Epithelial cell of esophagus (primary cell): ENCODE measurements around the gene USP37.

ENCODE experiments used
- DNase-seq: peaks from one replicate; pipeline ENCODE4 v3.0.0; 2010; ENCODE audit warnings: low read depth
- H3K4me3 ChIP-seq: 2 replicates; pipeline ENCODE4 v1.5.1; 2011; ENCODE audit warnings: mild to moderate bottlenecking, low read length, control low read depth
- TF ChIP-seq, protein P1 (sequence below): IDR thresholded peaks from 2 replicates; pipeline ENCODE4 v1.5.1; 2011; ENCODE audit warnings: low read depth, mild to moderate bottlenecking, low read length, control low read depth, inconsistent platforms; ENCODE audit not compliant: insufficient read depth; ENCODE audit errors: missing control alignments

Gene USP37

DNA sequence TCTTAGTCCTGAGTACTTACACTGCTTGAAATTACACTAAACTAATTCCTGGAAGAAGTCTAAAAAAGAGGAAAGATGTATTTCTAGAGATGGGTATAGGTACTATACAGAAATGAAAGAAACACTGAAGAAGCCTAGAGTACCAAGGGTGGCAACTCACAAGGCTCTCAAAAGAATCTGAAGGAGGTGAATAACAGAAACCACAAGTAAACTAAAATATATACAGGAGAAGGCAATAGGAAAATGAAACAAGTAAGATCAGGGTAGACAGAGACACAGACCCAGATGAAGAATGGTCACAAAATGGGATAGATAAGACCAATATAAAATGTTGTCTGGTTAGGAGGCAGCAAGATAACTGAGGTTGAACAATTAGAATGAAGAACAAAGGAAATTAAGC lies 59.9 kb downstream of the USP37 start:
- no peak overlapping the region for H3K4me3 ChIP-seq
- TF ChIP-seq, protein P1, sequence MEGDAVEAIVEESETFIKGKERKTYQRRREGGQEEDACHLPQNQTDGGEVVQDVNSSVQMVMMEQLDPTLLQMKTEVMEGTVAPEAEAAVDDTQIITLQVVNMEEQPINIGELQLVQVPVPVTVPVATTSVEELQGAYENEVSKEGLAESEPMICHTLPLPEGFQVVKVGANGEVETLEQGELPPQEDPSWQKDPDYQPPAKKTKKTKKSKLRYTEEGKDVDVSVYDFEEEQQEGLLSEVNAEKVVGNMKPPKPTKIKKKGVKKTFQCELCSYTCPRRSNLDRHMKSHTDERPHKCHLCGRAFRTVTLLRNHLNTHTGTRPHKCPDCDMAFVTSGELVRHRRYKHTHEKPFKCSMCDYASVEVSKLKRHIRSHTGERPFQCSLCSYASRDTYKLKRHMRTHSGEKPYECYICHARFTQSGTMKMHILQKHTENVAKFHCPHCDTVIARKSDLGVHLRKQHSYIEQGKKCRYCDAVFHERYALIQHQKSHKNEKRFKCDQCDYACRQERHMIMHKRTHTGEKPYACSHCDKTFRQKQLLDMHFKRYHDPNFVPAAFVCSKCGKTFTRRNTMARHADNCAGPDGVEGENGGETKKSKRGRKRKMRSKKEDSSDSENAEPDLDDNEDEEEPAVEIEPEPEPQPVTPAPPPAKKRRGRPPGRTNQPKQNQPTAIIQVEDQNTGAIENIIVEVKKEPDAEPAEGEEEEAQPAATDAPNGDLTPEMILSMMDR = no peak
- no peak for DNase-seq

DNA sequence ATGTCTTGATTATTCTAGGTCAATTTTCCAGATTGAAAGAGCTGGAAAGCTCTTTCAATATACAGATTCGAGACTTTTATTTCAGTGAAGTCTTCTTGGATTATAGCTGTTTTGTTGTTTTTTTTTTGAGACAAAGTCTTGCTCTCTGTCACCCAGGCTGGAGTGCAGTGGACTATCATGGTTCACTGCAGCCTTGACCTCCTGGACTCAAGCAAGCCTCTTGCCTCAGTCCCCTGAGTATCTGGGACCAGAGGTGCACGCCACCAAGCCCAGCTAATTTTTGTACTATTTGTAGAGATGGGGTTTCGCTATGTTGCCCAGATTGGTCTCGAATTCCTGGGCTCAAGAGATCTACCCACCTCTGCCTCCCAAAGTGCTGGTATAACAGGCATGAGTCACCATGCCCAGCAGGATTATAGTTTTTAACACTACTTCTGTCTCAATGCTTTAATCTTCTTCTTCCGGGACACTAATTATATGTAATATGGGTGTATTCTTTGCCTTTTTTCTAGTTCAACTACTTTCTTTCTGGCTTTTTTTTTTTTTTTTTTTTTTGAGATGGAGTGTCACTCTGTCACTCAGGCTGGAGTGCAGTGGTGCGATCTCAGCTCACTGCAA lies 62.3 kb downstream of the USP37 start:
- no peak overlapping the region for H3K4me3 ChIP-seq
- TF ChIP-seq, protein P1 = no peak
- DNase-seq = no peak

DNA sequence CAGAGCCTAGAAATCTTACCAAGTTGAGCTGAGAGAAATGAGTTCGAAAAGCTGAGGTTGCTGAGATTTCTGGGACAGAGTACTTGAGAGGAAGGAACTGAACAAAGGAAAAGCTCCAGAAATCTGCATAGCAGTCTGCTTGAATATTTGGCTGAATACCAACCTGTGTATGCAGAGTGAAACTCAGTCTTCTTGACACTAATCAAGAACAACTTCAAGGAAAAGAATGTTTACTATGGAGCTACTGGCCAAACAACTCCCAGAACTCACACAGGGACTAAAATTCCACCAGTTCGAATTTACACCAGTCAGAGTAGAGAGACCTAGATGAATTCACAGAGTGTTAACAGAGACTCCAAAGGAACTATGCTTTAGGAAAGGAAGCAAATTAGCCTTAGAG lies 66.5 kb downstream of the USP37 start:
- TF ChIP-seq, protein P1 = no peak
- no peak overlapping the region for H3K4me3 ChIP-seq
- no peak for DNase-seq

DNA sequence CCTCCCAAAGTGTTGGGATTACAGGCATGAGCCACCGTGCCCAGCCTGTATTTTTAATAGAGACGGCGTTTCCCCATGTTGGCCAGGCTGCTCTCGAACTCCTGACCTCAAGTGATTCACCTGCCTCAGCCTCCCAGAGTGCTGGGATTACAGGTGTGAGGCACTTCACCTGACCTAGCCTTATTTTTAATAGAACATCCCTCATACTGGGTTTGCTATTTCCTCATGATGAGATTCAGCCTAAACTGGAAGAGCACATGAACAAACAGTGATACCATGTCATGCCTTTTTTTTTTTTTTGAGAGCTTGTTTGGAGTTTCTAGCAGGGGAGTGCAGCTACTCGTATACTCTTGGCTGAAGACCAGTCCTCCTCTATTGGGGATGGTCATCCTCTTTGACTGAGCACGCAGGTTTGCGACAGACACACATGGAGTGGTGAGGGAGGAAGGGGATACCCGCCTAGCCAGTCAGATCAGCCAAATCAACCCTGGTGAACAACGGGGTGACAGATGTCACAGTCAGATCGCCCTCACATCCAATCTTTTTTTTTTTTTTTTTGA lies 67.6 kb downstream of the USP37 start:
- DNase-seq = no peak
- H3K4me3 ChIP-seq = no peak overlapping the region
- TF ChIP-seq, protein P1 = no peak

DNA sequence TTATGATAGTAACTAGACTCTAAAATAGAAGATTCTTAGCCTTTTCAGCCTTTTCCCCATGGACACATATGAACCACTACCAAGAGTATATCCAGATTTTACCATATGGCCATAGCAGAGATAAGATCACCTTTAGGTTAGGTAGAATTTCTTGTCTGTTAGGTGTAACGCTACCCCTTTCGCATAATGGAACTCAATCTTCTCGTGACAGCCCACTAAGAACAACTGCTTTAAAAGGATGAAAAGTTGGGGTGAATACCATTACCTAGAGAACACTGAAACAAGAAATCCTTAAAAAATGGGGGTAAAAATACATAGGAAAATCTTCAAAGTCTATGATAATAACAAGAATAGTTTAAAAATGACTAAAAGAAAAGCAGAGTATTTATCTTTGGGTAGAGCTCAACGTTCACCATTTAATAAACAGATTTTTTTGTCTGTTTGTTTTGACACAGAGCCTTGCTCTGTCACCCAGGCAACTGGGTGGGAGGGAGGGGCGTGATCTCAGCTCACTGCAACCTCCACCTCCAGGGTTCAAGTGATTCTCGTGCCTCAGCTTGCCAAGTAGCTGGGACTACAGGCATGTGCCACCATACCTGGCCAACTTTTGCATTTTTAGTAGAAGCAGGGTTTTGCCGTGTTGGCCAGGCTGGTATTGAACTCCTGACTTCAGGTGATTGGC lies 82.0 kb downstream of the USP37 start:
- no peak overlapping the region for H3K4me3 ChIP-seq
- DNase-seq = peak; percentile 16
- TF ChIP-seq, protein P1 = no peak

GRCh38 chr2:218482651-218483050 lies 85.5 kb downstream of the USP37 start:
- TF ChIP-seq, protein P1 = no peak
- DNase-seq = no peak
- no peak overlapping the region for H3K4me3 ChIP-seq
